ENCODE data around the gene ZFR2.

- TF ChIP-seq CTCF (IDR thresholded peaks at IDR 0.05) (no peak), POLR2A (IDR thresholded peaks at IDR 0.05) (no peak)
Observed at GRCh38 chr19:3801412-3802096, 67.3 kb downstream of the ZFR2 start.

All from lower leg skin (tissue), 3 donors.